CD4-positive, alpha-beta T cell treated with Interleukin-17A for 4 hours (primary cell): ENCODE results near the gene PTP4A2.

Source experiments
- DNase-seq: peaks from one replicate; pipeline ENCODE4 v3.0.0-alpha.2; 2020; ENCODE audit warnings: mixed read lengths

The PTP4A2 gene

GRCh38 chr1:31883357-31883942 lies 54.7 kb downstream of the PTP4A2 start:
- DNase-seq: no peak

GRCh38 chr1:31881688-31882000 lies 56.5 kb downstream of the PTP4A2 start:
- no peak for DNase-seq

GRCh38 chr1:31880957-31881687 lies 57.0 kb downstream of the PTP4A2 start:
- DNase-seq: no peak

- DNase-seq: no peak
Observed at GRCh38 chr1:31879981-31880608, 58.1 kb downstream of the PTP4A2 start.

GRCh38 chr1:31878058-31878457 lies 60.1 kb downstream of the PTP4A2 start:
- no peak for DNase-seq

GRCh38 chr1:31877544-31877943 lies 60.6 kb downstream of the PTP4A2 start:
- DNase-seq: no peak

- no peak for DNase-seq
Observed at GRCh38 chr1:31875636-31876236, 62.4 kb downstream of the PTP4A2 start.

GRCh38 chr1:31874942-31875341 lies 63.2 kb downstream of the PTP4A2 start:
- DNase-seq: no peak

GRCh38 chr1:31872658-31873636 lies 65.2 kb downstream of the PTP4A2 start:
- DNase-seq: no peak

- DNase-seq: no peak
Observed at GRCh38 chr1:31871703-31872102, 66.5 kb downstream of the PTP4A2 start.

GRCh38 chr1:31870086-31870736 lies 68.0 kb downstream of the PTP4A2 start:
- no peak for DNase-seq

GRCh38 chr1:31869449-31869848 lies 68.7 kb downstream of the PTP4A2 start:
- DNase-seq: no peak

GRCh38 chr1:31868862-31869261 lies 69.3 kb downstream of the PTP4A2 start:
- DNase-seq: no peak

- no peak for DNase-seq
Observed at GRCh38 chr1:31867546-31867945, 70.6 kb downstream of the PTP4A2 start.

GRCh38 chr1:31866450-31867032 lies 71.6 kb downstream of the PTP4A2 start:
- no peak for DNase-seq

- no peak for DNase-seq
Observed at GRCh38 chr1:31865728-31866449, 72.3 kb downstream of the PTP4A2 start.

GRCh38 chr1:31862071-31862470 lies 76.1 kb downstream of the PTP4A2 start:
- no peak for DNase-seq

- no peak for DNase-seq
Observed at GRCh38 chr1:31861346-31861745, 76.8 kb downstream of the PTP4A2 start.

GRCh38 chr1:31860581-31860980 lies 77.6 kb downstream of the PTP4A2 start:
- no peak for DNase-seq

GRCh38 chr1:31859719-31860118 lies 78.4 kb downstream of the PTP4A2 start:
- DNase-seq: no peak

- DNase-seq: no peak
Observed at GRCh38 chr1:31859044-31859443, 79.1 kb downstream of the PTP4A2 start.
